ENCODE measurements around the gene SMYD5.

The SMYD5 gene

GRCh38 chr2:73238149-73238548, 24.1 kb downstream of the SMYD5 start:
- Histone ChIP-seq H2BK15ac (replicated peaks; ENCODE audit: low read depth) (no peak overlapping the region), H4K8ac (ENCODE audit: low read depth, low read length) (no peak overlapping the region), H3K18ac (ENCODE audit: low read length) (no peak overlapping the region), H3K27ac (ENCODE audit: low read depth, low read length) (no peak overlapping the region), H2AK5ac (ENCODE audit: low read length) (no peak overlapping the region), H3K79me1 (ENCODE audit: low read length) (peaks cover 12% of the 10 kb centered on the region), H3K4me1 (ENCODE audit: control insufficient read depth, low read depth, low read length) (peaks cover 7% of the 10 kb centered on the region), H3K9ac (ENCODE audit: low read length) (peak overlapping the region; percentile 26), H3K79me2 (ENCODE audit: control insufficient read depth, insufficient read depth, low read length) (peaks cover 65% of the 10 kb centered on the region), H3K56ac (ENCODE audit: low read length) (no peak overlapping the region), H3K4me2 (ENCODE audit: low read length) (no peak overlapping the region), H3K36me3 (ENCODE audit: control insufficient read depth, insufficient read depth, low read length) (peaks cover 4% of the 10 kb centered on the region), H3K23ac (ENCODE audit: low read length) (no peak overlapping the region), H3K4ac (ENCODE audit: low read depth, low read length) (no peak overlapping the region), H4K5ac (ENCODE audit: low read length) (no peak overlapping the region), H3K4me3 (ENCODE audit: low read length) (no peak overlapping the region), H3K27me3 (ENCODE audit: insufficient read depth, low read length, poor library complexity) (no peaks in the 10 kb centered on the region), H2BK5ac (ENCODE audit: low read length) (no peak overlapping the region), H2BK120ac (ENCODE audit: low read depth, low read length) (no peak overlapping the region)
- peak; percentile 29 for DNase-seq
- WGBS (ENCODE audit: extremely low coverage, insufficient coverage, low lambda C conversion rate), result no CpG with 5 or more reads among the region's 3 CpGs

GRCh38 chr2:73238976-73239375, 24.9 kb downstream of the SMYD5 start:
- Histone ChIP-seq H3K36me3 (ENCODE audit: control insufficient read depth, insufficient read depth, low read length) (peaks cover 4% of the 10 kb centered on the region), H2BK5ac (ENCODE audit: low read length) (no peak overlapping the region), H3K4me2 (ENCODE audit: low read length) (no peak overlapping the region), H2BK15ac (replicated peaks; ENCODE audit: low read depth) (no peak overlapping the region), H2BK120ac (ENCODE audit: low read depth, low read length) (no peak overlapping the region), H3K9ac (ENCODE audit: low read length) (no peak overlapping the region), H3K18ac (ENCODE audit: low read length) (no peak overlapping the region), H3K56ac (ENCODE audit: low read length) (no peak overlapping the region), H3K4me3 (ENCODE audit: low read length) (no peak overlapping the region), H4K5ac (ENCODE audit: low read length) (no peak overlapping the region), H3K23ac (ENCODE audit: low read length) (no peak overlapping the region), H3K79me1 (ENCODE audit: low read length) (peaks cover 12% of the 10 kb centered on the region), H3K4me1 (ENCODE audit: control insufficient read depth, low read depth, low read length) (peaks cover 7% of the 10 kb centered on the region), H4K8ac (ENCODE audit: low read depth, low read length) (no peak overlapping the region), H3K27me3 (ENCODE audit: insufficient read depth, low read length, poor library complexity) (no peaks in the 10 kb centered on the region), H3K4ac (ENCODE audit: low read depth, low read length) (no peak overlapping the region), H3K27ac (ENCODE audit: low read depth, low read length) (no peak overlapping the region), H3K79me2 (ENCODE audit: control insufficient read depth, insufficient read depth, low read length) (peaks cover 65% of the 10 kb centered on the region), H2AK5ac (ENCODE audit: low read length) (no peak overlapping the region)
- DNase-seq, result no peak
- no CpG with 5 or more reads among the region's 1 CpG for WGBS (ENCODE audit: extremely low coverage, insufficient coverage, low lambda C conversion rate)

- Histone ChIP-seq H2BK120ac (ENCODE audit: low read depth, low read length) (no peak overlapping the region), H3K79me1 (ENCODE audit: low read length) (peaks cover 15% of the 10 kb centered on the region), H3K18ac (ENCODE audit: low read length) (no peak overlapping the region), H3K27me3 (ENCODE audit: insufficient read depth, low read length, poor library complexity) (no peaks in the 10 kb centered on the region), H3K23ac (ENCODE audit: low read length) (no peak overlapping the region), H3K4me2 (ENCODE audit: low read length) (no peak overlapping the region), H4K5ac (ENCODE audit: low read length) (no peak overlapping the region), H3K79me2 (ENCODE audit: control insufficient read depth, insufficient read depth, low read length) (peaks cover 59% of the 10 kb centered on the region), H3K56ac (ENCODE audit: low read length) (no peak overlapping the region), H2BK15ac (replicated peaks; ENCODE audit: low read depth) (no peak overlapping the region), H3K9ac (ENCODE audit: low read length) (no peak overlapping the region), H3K27ac (ENCODE audit: low read depth, low read length) (no peak overlapping the region), H2AK5ac (ENCODE audit: low read length) (no peak overlapping the region), H2BK5ac (ENCODE audit: low read length) (no peak overlapping the region), H3K4ac (ENCODE audit: low read depth, low read length) (no peak overlapping the region), H3K4me3 (ENCODE audit: low read length) (no peak overlapping the region), H3K4me1 (ENCODE audit: control insufficient read depth, low read depth, low read length) (peaks cover 7% of the 10 kb centered on the region), H3K36me3 (ENCODE audit: control insufficient read depth, insufficient read depth, low read length) (peaks cover 10% of the 10 kb centered on the region), H4K8ac (ENCODE audit: low read depth, low read length) (no peak overlapping the region)
- WGBS (ENCODE audit: extremely low coverage, insufficient coverage, low lambda C conversion rate), result no CpG with 5 or more reads among the region's 3 CpGs
- no peak for DNase-seq
Measured at GRCh38 chr2:73239776-73240175, 25.7 kb downstream of the SMYD5 start.

GRCh38 chr2:73243884-73244570, 30.0 kb downstream of the SMYD5 start:
- no CpG with 5 or more reads among the region's 5 CpGs for WGBS (ENCODE audit: extremely low coverage, insufficient coverage, low lambda C conversion rate)
- Histone ChIP-seq H3K56ac (ENCODE audit: low read length) (no peak overlapping the region), H2AK5ac (ENCODE audit: low read length) (no peak overlapping the region), H4K8ac (ENCODE audit: low read depth, low read length) (no peak overlapping the region), H3K4me1 (ENCODE audit: control insufficient read depth, low read depth, low read length) (no peaks in the 10 kb centered on the region), H3K4me3 (ENCODE audit: low read length) (no peak overlapping the region), H3K18ac (ENCODE audit: low read length) (no peak overlapping the region), H3K27ac (ENCODE audit: low read depth, low read length) (no peak overlapping the region), H3K9ac (ENCODE audit: low read length) (no peak overlapping the region), H2BK120ac (ENCODE audit: low read depth, low read length) (no peak overlapping the region), H3K4me2 (ENCODE audit: low read length) (no peak overlapping the region), H2BK15ac (replicated peaks; ENCODE audit: low read depth) (no peak overlapping the region), H3K79me1 (ENCODE audit: low read length) (peaks cover 11% of the 10 kb centered on the region), H3K27me3 (ENCODE audit: insufficient read depth, low read length, poor library complexity) (no peaks in the 10 kb centered on the region), H3K79me2 (ENCODE audit: control insufficient read depth, insufficient read depth, low read length) (peaks cover 17% of the 10 kb centered on the region), H4K5ac (ENCODE audit: low read length) (no peak overlapping the region), H2BK5ac (ENCODE audit: low read length) (no peak overlapping the region), H3K36me3 (ENCODE audit: control insufficient read depth, insufficient read depth, low read length) (peaks cover 27% of the 10 kb centered on the region), H3K4ac (ENCODE audit: low read depth, low read length) (no peak overlapping the region), H3K23ac (ENCODE audit: low read length) (no peak overlapping the region)
- peak; percentile 87 for DNase-seq

GRCh38 chr2:73244580-73244979, 30.5 kb downstream of the SMYD5 start:
- H3K23ac ChIP-seq (ENCODE audit: low read length), result no peak overlapping the region
- no peak overlapping the region for H3K4me3 ChIP-seq (ENCODE audit: low read length)
- no peak overlapping the region for H4K8ac ChIP-seq (ENCODE audit: low read depth, low read length)
- H2BK120ac ChIP-seq (ENCODE audit: low read depth, low read length), result no peak overlapping the region
- H3K4me2 ChIP-seq (ENCODE audit: low read length), result no peak overlapping the region
- no peaks in the 10 kb centered on the region for H3K27me3 ChIP-seq (ENCODE audit: insufficient read depth, low read length, poor library complexity)
- H3K4ac ChIP-seq (ENCODE audit: low read depth, low read length), result no peak overlapping the region
- H3K56ac ChIP-seq (ENCODE audit: low read length), result no peak overlapping the region
- no peak overlapping the region for H3K27ac ChIP-seq (ENCODE audit: low read depth, low read length)
- no peaks in the 10 kb centered on the region for H3K4me1 ChIP-seq (ENCODE audit: control insufficient read depth, low read depth, low read length)
- H4K5ac ChIP-seq (ENCODE audit: low read length), result no peak overlapping the region
- H3K79me2 ChIP-seq (ENCODE audit: control insufficient read depth, insufficient read depth, low read length), result peaks cover 11% of the 10 kb centered on the region
- H2AK5ac ChIP-seq (ENCODE audit: low read length), result no peak overlapping the region
- H3K18ac ChIP-seq (ENCODE audit: low read length), result no peak overlapping the region
- no peak overlapping the region for H3K9ac ChIP-seq (ENCODE audit: low read length)
- H2BK15ac ChIP-seq (replicated peaks; ENCODE audit: low read depth), result no peak overlapping the region
- WGBS (ENCODE audit: extremely low coverage, insufficient coverage, low lambda C conversion rate), result no CpG with 5 or more reads among the region's 3 CpGs
- H3K36me3 ChIP-seq (ENCODE audit: control insufficient read depth, insufficient read depth, low read length), result peaks cover 28% of the 10 kb centered on the region
- H2BK5ac ChIP-seq (ENCODE audit: low read length), result no peak overlapping the region
- peaks cover 10% of the 10 kb centered on the region for H3K79me1 ChIP-seq (ENCODE audit: low read length)
- no peak for DNase-seq

GRCh38 chr2:73246850-73247249, 32.8 kb downstream of the SMYD5 start:
- peaks cover 37% of the 10 kb centered on the region for H3K36me3 ChIP-seq (ENCODE audit: control insufficient read depth, insufficient read depth, low read length)
- H4K8ac ChIP-seq (ENCODE audit: low read depth, low read length), result no peak overlapping the region
- no peaks in the 10 kb centered on the region for H3K4me1 ChIP-seq (ENCODE audit: control insufficient read depth, low read depth, low read length)
- no peak overlapping the region for H2AK5ac ChIP-seq (ENCODE audit: low read length)
- no peak overlapping the region for H3K4me2 ChIP-seq (ENCODE audit: low read length)
- H2BK15ac ChIP-seq (replicated peaks; ENCODE audit: low read depth), result no peak overlapping the region
- no CpG with 5 or more reads among the region's 3 CpGs for WGBS (ENCODE audit: extremely low coverage, insufficient coverage, low lambda C conversion rate)
- H3K23ac ChIP-seq (ENCODE audit: low read length), result no peak overlapping the region
- H3K27me3 ChIP-seq (ENCODE audit: insufficient read depth, low read length, poor library complexity), result no peaks in the 10 kb centered on the region
- DNase-seq, result no peak
- peaks cover 7% of the 10 kb centered on the region for H3K79me1 ChIP-seq (ENCODE audit: low read length)
- H2BK120ac ChIP-seq (ENCODE audit: low read depth, low read length), result no peak overlapping the region
- no peak overlapping the region for H3K4me3 ChIP-seq (ENCODE audit: low read length)
- H3K56ac ChIP-seq (ENCODE audit: low read length), result no peak overlapping the region
- H3K9ac ChIP-seq (ENCODE audit: low read length), result no peak overlapping the region
- no peak overlapping the region for H4K5ac ChIP-seq (ENCODE audit: low read length)
- no peak overlapping the region for H2BK5ac ChIP-seq (ENCODE audit: low read length)
- peaks cover 2% of the 10 kb centered on the region for H3K79me2 ChIP-seq (ENCODE audit: control insufficient read depth, insufficient read depth, low read length)
- no peak overlapping the region for H3K27ac ChIP-seq (ENCODE audit: low read depth, low read length)
- H3K4ac ChIP-seq (ENCODE audit: low read depth, low read length), result no peak overlapping the region
- no peak overlapping the region for H3K18ac ChIP-seq (ENCODE audit: low read length)
